Mesothelial cell of epicardium (in vitro differentiated cells): ENCODE data around the gene CC2D1B. TPM values are rescaled to one million over a fixed set of nuclear protein-coding genes. Genes with fewer than 3 reads are reported as not detected.

ENCODE experiments used
- DNase-seq, 2 experiments: peaks; one replicate each; pipeline ENCODE4 v3.0.0; 2021; ENCODE audit warnings: low spot score in 2 of 2; ENCODE audit not compliant: unreplicated experiment in 2 of 2
- H3K27ac Mint-ChIP-seq: 2 replicates; pipeline ENCODE4 v1.8.0; 2021; ENCODE audit warnings: mixed read lengths
- H3K27me3 Mint-ChIP-seq: 2 replicates; pipeline ENCODE4 v1.8.0; 2021; ENCODE audit warnings: low read depth, mixed read lengths
- H3K36me3 Mint-ChIP-seq: 2 replicates; pipeline ENCODE4 v1.8.0; 2021; ENCODE audit warnings: mixed read lengths
- H3K4me1 Mint-ChIP-seq: 2 replicates; pipeline ENCODE4 v1.8.0; 2021; ENCODE audit warnings: mixed read lengths
- H3K4me3 Mint-ChIP-seq: 2 replicates; pipeline ENCODE4 v1.8.0; 2021; ENCODE audit warnings: mild to moderate bottlenecking, moderate library complexity, mixed read lengths
- H3K9me3 Mint-ChIP-seq: 2 replicates; pipeline ENCODE4 v1.8.0; 2021; ENCODE audit warnings: mixed read lengths
- total RNA-seq: library from RNA; stranded (reverse); gene quantifications from 3 replicates; pipeline ENCODE4 v1.2.1, GENCODE V29; 2021
- TF ChIP-seq, protein P1 (sequence below): fragments of 200-600 bp; sonication (generic); IDR thresholded peaks from one replicate; pipeline ENCODE4 v1.5.0; 2021; ENCODE audit warnings: antibody characterized with exemption; ENCODE audit not compliant: unreplicated experiment

Gene CC2D1B
- total RNA-seq, 1 donor from 2014 or later: 33.4 TPM

DNA sequence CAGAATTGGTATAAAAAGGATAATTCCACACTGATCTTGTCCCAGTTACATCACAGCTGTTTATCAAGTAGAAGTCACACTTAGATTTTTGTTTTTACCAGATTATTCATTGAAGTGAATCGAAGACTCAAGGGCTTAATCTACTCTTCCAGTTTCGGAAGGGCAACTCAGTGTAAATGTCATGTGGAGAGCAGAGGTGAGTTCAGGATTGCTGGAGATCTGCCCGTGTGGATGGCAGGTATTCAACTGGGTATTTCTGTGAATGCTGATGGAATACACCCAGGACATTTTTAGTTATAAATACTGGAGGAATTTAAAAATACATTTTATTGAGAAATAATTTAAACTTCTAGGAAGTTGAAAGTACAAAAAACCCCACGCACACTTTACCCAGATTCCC is 19.4 kb downstream of the CC2D1B start:
- Mint-ChIP-seq H3K36me3 (peaks cover 24% of the 10 kb centered on the region), H3K9me3 (no peaks in the 10 kb centered on the region), H3K4me1 (peaks cover 3% of the 10 kb centered on the region), H3K4me3 (no peak overlapping the region), H3K27me3 (no peaks in the 10 kb centered on the region), H3K27ac (no peak overlapping the region)
- TF ChIP-seq, protein P1, sequence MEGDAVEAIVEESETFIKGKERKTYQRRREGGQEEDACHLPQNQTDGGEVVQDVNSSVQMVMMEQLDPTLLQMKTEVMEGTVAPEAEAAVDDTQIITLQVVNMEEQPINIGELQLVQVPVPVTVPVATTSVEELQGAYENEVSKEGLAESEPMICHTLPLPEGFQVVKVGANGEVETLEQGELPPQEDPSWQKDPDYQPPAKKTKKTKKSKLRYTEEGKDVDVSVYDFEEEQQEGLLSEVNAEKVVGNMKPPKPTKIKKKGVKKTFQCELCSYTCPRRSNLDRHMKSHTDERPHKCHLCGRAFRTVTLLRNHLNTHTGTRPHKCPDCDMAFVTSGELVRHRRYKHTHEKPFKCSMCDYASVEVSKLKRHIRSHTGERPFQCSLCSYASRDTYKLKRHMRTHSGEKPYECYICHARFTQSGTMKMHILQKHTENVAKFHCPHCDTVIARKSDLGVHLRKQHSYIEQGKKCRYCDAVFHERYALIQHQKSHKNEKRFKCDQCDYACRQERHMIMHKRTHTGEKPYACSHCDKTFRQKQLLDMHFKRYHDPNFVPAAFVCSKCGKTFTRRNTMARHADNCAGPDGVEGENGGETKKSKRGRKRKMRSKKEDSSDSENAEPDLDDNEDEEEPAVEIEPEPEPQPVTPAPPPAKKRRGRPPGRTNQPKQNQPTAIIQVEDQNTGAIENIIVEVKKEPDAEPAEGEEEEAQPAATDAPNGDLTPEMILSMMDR: no peak
- no peak for DNase-seq

DNA sequence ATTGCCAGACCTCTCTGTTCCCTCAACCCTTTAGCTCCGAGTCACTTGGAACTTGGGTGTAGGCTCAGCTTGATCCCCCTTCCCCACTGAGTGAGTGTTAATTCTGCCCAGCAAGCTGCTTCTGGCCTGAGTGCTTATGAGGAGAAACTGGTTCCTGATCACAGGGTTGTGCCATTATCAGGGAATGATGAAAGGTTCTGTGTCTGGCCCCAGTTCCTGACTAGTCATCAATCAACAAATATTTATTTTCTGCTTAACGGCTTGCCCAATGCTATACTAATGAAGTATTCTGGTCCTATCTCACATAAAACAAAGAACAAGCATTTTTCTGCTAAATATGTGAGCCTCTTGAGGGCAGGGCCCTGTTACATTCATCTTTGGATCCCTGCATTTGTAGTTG is 20.8 kb downstream of the CC2D1B start:
- no peak for DNase-seq
- TF ChIP-seq, protein P1: no peak
- Mint-ChIP-seq H3K9me3 (no peaks in the 10 kb centered on the region), H3K27ac (no peak overlapping the region), H3K4me3 (no peak overlapping the region), H3K4me1 (no peaks in the 10 kb centered on the region), H3K36me3 (peaks cover 24% of the 10 kb centered on the region), H3K27me3 (no peaks in the 10 kb centered on the region)

- Mint-ChIP-seq H3K4me1 (no peaks in the 10 kb centered on the region), H3K4me3 (no peak overlapping the region), H3K27me3 (no peaks in the 10 kb centered on the region), H3K27ac (no peak overlapping the region), H3K9me3 (no peaks in the 10 kb centered on the region), H3K36me3 (peaks cover 28% of the 10 kb centered on the region)
- no peak for DNase-seq
- TF ChIP-seq, protein P1: no peak
These were observed 22.0 kb downstream of the CC2D1B start for GRCh38 chr1:52343979-52344378.

DNA sequence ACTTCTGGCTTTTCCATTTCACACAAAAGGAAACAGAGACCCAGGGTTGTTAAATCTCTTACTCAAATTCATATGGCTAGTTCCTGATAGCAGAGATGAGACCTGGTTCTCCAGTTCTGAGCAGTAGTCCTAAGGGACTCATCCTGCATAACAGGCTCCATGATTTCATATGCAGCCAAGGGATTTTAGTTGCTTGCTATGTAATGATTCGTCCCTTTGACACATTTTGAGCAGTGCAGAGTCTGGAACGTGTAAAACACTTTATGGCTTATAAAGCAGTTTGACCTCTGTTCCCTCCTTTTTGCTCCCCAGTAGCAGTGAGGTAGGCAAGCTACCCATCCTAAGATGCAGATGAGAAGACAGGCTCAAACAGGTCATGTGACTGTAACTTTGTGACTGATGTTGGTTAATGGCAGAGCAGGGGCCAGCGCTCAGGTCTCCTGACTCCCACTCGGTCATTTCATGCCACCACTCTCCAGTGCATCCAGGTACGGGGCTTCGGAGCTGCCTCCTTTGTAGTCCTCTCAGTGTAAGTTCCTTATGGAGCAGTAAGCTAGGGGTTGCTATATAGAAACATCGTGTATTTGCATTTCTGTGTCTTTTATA is 24.2 kb downstream of the CC2D1B start:
- peaks cover 25% of the 10 kb centered on the region for H3K36me3 Mint-ChIP-seq

DNA sequence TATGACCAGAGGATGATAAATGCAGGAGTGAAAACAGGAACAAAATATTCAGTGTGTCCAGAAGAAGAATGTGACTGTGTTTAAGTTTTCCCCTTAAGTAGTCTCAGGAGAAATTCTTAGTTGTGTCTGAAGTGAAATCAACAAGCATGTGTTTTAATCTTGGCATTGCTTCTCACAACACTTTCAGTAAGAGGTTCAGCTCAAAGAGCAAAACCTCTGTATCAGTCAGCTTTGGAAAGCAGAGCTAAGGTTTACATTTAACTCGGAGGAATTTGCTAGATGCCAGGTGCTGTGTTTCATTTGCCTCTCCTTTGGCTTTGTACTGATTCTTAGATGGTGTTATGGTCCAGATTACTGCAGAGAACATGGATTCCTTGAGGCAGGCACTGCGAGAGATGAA is 28.6 kb downstream of the CC2D1B start:
- no peaks in the 10 kb centered on the region for H3K9me3 Mint-ChIP-seq
- TF ChIP-seq, protein P1: no peak
- no peak for DNase-seq
- no peaks in the 10 kb centered on the region for H3K27me3 Mint-ChIP-seq
- peaks cover 33% of the 10 kb centered on the region for H3K36me3 Mint-ChIP-seq
- H3K27ac Mint-ChIP-seq: no peak overlapping the region
- no peaks in the 10 kb centered on the region for H3K4me1 Mint-ChIP-seq
- no peak overlapping the region for H3K4me3 Mint-ChIP-seq

More for the DNA sequence above, 24.2 kb downstream of the CC2D1B start:
- no peak for DNase-seq
- Mint-ChIP-seq H3K4me3 (no peak overlapping the region), H3K9me3 (no peaks in the 10 kb centered on the region), H3K4me1 (no peaks in the 10 kb centered on the region), H3K27ac (no peak overlapping the region), H3K27me3 (no peaks in the 10 kb centered on the region)
- TF ChIP-seq, protein P1: no peak
